Uterus (tissue), 4 donors: ENCODE measurements around the gene DCHS2. TPM values are rescaled to one million over a fixed set of nuclear protein-coding genes. Genes with fewer than 3 reads are reported as not detected.

Source experiments
- DNase-seq, 2 donors: peaks; one replicate each; pipeline ENCODE4 v3.0.0-alpha.2; 2019 to 2020
- H3K27ac ChIP-seq, 2 donors: fragments of 200-600 bp; sonication (generic); 1 replicate in 1 of 2; 2 replicates in 1 of 2; pipeline ENCODE4 v1.5.1; 2016 to 2018
- H3K27me3 ChIP-seq, 2 donors: fragments of 200-600 bp; sonication (generic); one replicate each; pipeline ENCODE4 v1.5.1; 2018 to 2019; ENCODE audit warnings: control low read depth in 1 of 2
- H3K36me3 ChIP-seq, 2 donors: fragments of 200-600 bp; sonication (generic); one replicate each; pipeline ENCODE4 v1.5.1; 2019; ENCODE audit warnings: control low read depth in 1 of 2
- H3K4me1 ChIP-seq, 2 donors: fragments of 200-600 bp; sonication (generic); one replicate each; pipeline ENCODE4 v1.5.1; 2018 to 2019; ENCODE audit warnings: control low read depth in 1 of 2
- H3K4me3 ChIP-seq, 2 donors: fragments of 200-600 bp; sonication (generic); 1 replicate in 1 of 2; 2 replicates in 1 of 2; pipeline ENCODE4 v1.5.1; 2018 to 2019; ENCODE audit warnings: mild to moderate bottlenecking in 1 of 2
- H3K9me3 ChIP-seq, 2 donors: fragments of 200-600 bp; sonication (generic); one replicate each; pipeline ENCODE4 v1.5.1; 2019; ENCODE audit warnings: control low read depth in 1 of 2
- CTCF ChIP-seq, 4 experiments: fragments of 200-600 bp in 2 of 4; fragments of 450-650 bp in 2 of 4; sonication (generic) in 2 of 4; IDR thresholded peaks; one replicate each; pipeline ENCODE4 v1.5.1; 2016 to 2019; ENCODE audit warnings: antibody characterized with exemption in 4 of 4, mild to moderate bottlenecking in 2 of 4, moderate library complexity in 1 of 4
- POLR2A ChIP-seq, 2 donors: fragments of 450-650 bp; IDR thresholded peaks; one replicate each; pipeline ENCODE4 v1.6.1; 2016; ENCODE audit warnings: antibody characterized with exemption in 2 of 2, mild to moderate bottlenecking in 1 of 2, moderate library complexity in 1 of 2
- intact Hi-C: fragments of 100-400 bp; cut with DNase I; formaldehyde crosslinking; loops from one replicate; pipeline ENCODE4 v1.15.1; 2023; ENCODE audit warnings: low total_unique reads
- total RNA-seq, 4 donors: library from RNA; depleted of rRNA in 3 of 4; stranded (reverse); fragments of >200 nt in 3 of 4; gene quantifications; one replicate each; pipeline versions ENCODE4 v1.1.0 to v1.2.4, GENCODE V29; 2014 to 2023
- donor health status: DM: yes; HTN: yes; CAD: no.

DCHS2 gene
- total RNA-seq, 4 donors from 2014 or later: 10.6 to 51.4 (median 17.5) TPM

DNA sequence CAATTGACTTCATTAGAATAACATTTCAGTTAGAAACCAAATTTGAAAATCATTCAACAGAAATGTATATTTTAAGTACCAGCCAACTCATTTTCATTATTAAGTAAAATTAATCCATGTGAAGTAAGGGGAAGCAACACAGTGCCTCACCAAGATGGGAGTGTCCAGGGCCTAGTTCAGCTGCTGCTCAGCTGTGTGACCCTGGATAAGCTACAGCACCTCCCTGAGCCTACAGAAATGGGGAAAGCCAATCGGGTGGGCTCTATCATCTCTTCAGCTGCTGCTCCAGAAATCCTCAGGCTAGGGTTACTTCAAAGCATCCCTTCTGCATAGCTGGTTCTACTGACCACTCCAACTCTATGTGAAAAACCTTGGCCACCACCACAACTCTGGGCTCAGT is 18.7 kb downstream of the DCHS2 start:
- H3K36me3 ChIP-seq: no peaks in the 10 kb centered on the region

DNA sequence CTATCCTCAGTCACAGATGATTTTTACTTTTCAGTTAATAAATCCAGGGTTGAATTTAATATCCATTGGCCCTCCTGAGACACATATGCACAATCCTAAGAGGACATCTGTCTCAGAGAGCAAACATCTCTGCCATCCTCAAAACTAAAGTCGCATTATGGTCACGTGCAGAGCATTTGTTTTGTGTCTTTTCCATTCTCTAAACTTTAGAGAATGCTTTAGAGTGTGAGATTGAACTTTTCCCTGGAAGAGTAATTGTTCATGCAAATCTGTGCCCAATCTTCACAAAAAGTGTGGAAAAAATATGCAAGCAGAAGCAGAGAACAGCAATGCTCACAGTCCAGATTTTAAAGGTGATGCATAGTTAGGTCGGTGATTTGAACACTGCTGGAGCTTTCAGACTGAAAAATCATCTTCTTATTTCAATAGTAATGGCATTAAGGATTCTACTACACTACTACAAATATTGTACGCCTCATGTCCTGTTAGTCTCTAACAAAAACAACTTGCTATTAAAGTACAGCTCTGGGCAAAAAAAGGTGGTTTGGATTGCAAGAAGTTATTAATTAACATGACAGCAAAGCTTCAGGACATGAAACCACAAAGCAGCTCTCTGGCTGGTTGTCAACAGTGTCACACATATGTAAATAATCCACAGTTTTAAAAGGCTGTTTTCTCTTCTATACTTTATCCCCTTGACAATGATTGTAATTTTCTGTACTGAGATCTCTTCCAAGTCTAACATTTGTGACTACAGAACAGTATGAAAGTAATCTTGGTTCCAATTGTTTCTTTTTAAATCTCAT is 19.9 kb downstream of the DCHS2 start:
- no peaks in the 10 kb centered on the region for H3K27me3 ChIP-seq
- TF ChIP-seq POLR2A (IDR thresholded peaks at IDR 0.05): no peak
- no peak for TF ChIP-seq CTCF (IDR thresholded peaks at IDR 0.05)
- H3K36me3 ChIP-seq: no peaks in the 10 kb centered on the region
- peak overlapping the region in 1 of 2 donors; percentile 37 for H3K27ac ChIP-seq
- intact Hi-C loops: no loop called here
- no peak overlapping the region for H3K4me3 ChIP-seq
- DNase-seq: no peak
- H3K4me1 ChIP-seq: no peaks in the 10 kb centered on the region
- H3K9me3 ChIP-seq: no peaks in the 10 kb centered on the region

More for the DNA sequence above, 18.7 kb downstream of the DCHS2 start:
- peak overlapping the region in 1 of 2 donors; percentile 9 for H3K27ac ChIP-seq
- no peak overlapping the region for H3K4me3 ChIP-seq
- H3K27me3 ChIP-seq: no peaks in the 10 kb centered on the region
- H3K4me1 ChIP-seq: no peaks in the 10 kb centered on the region
- no peaks in the 10 kb centered on the region for H3K9me3 ChIP-seq
- TF ChIP-seq CTCF (IDR thresholded peaks at IDR 0.05): no peak
- TF ChIP-seq POLR2A (IDR thresholded peaks at IDR 0.05): no peak
- intact Hi-C loops: no loop called here
- DNase-seq: no peak

DNA sequence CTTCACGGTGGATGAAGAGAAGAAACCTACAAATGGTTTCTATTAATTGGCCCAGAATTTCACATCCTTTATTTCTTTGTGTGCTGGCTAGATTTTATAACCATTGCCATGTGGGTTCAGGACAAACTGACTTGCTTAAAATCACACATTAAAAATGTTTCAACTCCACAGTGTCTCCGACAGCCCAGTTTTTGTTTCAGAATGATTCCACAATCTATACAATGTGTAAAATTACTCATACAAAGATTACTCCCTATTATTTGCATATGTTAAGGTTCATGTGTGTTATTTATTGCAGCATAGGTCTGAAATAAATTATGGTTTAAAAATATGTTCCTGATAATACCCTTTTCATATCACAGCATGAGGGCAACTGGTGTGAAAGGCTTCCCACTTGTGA is 20.6 kb downstream of the DCHS2 start:
- H3K27ac ChIP-seq: no peak overlapping the region
- no peaks in the 10 kb centered on the region for H3K4me1 ChIP-seq
- no peak overlapping the region for H3K4me3 ChIP-seq
- TF ChIP-seq CTCF (IDR thresholded peaks at IDR 0.05): no peak
- TF ChIP-seq POLR2A (IDR thresholded peaks at IDR 0.05): no peak
- H3K36me3 ChIP-seq: no peaks in the 10 kb centered on the region
- H3K9me3 ChIP-seq: no peaks in the 10 kb centered on the region
- H3K27me3 ChIP-seq: no peaks in the 10 kb centered on the region
- no peak for DNase-seq
- intact Hi-C loops: no loop called here

DNA sequence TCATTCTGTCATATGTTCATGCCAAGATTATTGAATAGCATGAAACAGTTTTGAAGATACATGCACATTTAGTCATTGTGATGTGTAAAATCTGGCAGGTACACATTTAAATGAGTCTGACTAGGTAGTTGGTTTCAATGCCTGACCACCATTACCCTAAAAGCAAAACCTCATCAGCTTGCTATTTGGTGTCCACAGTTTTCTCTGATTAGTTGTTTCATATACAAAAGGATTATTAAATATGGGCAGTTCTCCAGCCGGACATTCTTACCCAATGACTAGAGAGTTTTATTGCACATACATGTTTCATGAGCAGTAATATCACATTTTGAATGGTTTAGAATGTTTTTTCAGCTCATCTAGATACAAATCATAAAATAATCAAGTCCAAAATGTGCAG is 23.7 kb downstream of the DCHS2 start:
- H3K36me3 ChIP-seq: no peaks in the 10 kb centered on the region
- intact Hi-C loops: no loop called here

More for the DNA sequence above, 23.7 kb downstream of the DCHS2 start:
- no peak for DNase-seq
- H3K9me3 ChIP-seq: no peaks in the 10 kb centered on the region
- H3K27ac ChIP-seq: no peak overlapping the region
- TF ChIP-seq POLR2A (IDR thresholded peaks at IDR 0.05) (no peak), CTCF (IDR thresholded peaks at IDR 0.05) (no peak)
- no peaks in the 10 kb centered on the region for H3K4me1 ChIP-seq
- no peaks in the 10 kb centered on the region for H3K27me3 ChIP-seq
- H3K4me3 ChIP-seq: no peak overlapping the region
